DND-41 (cell line): ENCODE measurements around the gene MX1.

Experiments
- EZH2 ChIP-seq: IDR thresholded peaks from 3 replicates; pipeline ENCODE4 v1.6.1; 2012; ENCODE audit warnings: borderline replicate concordance, low read depth, mild to moderate bottlenecking, moderate library complexity, low read length, inconsistent platforms; ENCODE audit not compliant: severe bottlenecking
- TF ChIP-seq, protein P1 (sequence below): IDR thresholded peaks from 2 replicates; pipeline ENCODE4 v1.5.1; 2012; ENCODE audit warnings: borderline replicate concordance, low read length, moderate library complexity, mild to moderate bottlenecking; ENCODE audit not compliant: poor library complexity, severe bottlenecking; ENCODE audit errors: extremely low read depth

DNA sequence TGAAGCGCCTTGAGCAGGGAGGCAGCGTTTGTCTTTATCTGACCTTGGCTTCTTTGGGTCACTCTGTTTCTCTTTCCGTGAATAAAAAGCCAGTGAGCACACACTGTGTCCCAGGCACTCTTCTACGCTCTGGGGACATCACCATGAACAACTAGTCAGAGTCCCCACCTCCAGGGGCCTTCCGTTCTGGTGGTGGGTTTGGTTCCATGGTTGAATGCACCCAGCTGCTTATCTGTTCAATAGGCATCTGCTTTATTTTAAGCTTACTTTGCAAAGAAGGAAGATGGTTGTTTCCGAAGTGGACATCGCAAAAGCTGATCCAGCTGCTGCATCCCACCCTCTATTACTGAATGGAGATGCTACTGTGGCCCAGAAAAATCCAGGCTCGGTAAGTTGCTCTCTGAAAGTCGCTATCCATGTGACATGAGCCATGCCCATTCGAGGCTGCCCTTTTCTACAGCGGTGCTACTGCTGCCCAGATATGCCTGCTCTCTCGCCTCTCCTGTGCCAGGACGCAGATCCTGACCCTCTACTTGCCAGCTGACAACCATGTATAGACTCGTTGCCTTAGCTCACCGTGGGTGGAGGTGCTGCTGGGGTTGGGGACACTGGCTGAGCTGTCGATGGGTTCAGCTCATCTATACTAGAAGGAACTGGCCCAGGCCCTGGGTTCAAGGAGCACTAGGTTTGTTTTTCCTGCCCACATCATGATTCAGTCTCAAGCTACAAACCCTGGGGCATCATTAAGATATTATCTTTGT lies 5.9 kb downstream of the MX1 start:
- TF ChIP-seq, protein P1, sequence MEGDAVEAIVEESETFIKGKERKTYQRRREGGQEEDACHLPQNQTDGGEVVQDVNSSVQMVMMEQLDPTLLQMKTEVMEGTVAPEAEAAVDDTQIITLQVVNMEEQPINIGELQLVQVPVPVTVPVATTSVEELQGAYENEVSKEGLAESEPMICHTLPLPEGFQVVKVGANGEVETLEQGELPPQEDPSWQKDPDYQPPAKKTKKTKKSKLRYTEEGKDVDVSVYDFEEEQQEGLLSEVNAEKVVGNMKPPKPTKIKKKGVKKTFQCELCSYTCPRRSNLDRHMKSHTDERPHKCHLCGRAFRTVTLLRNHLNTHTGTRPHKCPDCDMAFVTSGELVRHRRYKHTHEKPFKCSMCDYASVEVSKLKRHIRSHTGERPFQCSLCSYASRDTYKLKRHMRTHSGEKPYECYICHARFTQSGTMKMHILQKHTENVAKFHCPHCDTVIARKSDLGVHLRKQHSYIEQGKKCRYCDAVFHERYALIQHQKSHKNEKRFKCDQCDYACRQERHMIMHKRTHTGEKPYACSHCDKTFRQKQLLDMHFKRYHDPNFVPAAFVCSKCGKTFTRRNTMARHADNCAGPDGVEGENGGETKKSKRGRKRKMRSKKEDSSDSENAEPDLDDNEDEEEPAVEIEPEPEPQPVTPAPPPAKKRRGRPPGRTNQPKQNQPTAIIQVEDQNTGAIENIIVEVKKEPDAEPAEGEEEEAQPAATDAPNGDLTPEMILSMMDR: no peak
- no peak for TF ChIP-seq EZH2
